Stomach (tissue), 4 donors: ENCODE results near the gene USP40.

ENCODE experiments used
- EP300 ChIP-seq: sonication (generic); formaldehyde crosslinking; IDR thresholded peaks from one replicate; pipeline ENCODE4 v1.6.1; 2017; ENCODE audit warnings: antibody characterized with exemption
- POLR2A ChIP-seq, 4 donors: fragments of 450-650 bp; IDR thresholded peaks; one replicate each; pipeline ENCODE4 v1.6.1; 2016; ENCODE audit warnings: antibody characterized with exemption in 4 of 4, control low read depth in 2 of 4, mild to moderate bottlenecking in 1 of 4, moderate library complexity in 1 of 4
- POLR2AphosphoS5 ChIP-seq, 3 donors: sonication (generic); formaldehyde crosslinking; IDR thresholded peaks; one replicate each; pipeline ENCODE4 v1.6.1; 2016; ENCODE audit warnings: antibody characterized with exemption in 3 of 3
- TF ChIP-seq, protein P1 (sequence below), 7 experiments: fragments of 450-650 bp in 4 of 7; fragments of 200-600 bp in 3 of 7; sonication (generic) in 3 of 7; IDR thresholded peaks; one replicate each; pipeline ENCODE4 v1.5.1; 2016 to 2019; ENCODE audit warnings: antibody characterized with exemption in 7 of 7, control low read depth in 2 of 7, mild to moderate bottlenecking in 1 of 7

DNA sequence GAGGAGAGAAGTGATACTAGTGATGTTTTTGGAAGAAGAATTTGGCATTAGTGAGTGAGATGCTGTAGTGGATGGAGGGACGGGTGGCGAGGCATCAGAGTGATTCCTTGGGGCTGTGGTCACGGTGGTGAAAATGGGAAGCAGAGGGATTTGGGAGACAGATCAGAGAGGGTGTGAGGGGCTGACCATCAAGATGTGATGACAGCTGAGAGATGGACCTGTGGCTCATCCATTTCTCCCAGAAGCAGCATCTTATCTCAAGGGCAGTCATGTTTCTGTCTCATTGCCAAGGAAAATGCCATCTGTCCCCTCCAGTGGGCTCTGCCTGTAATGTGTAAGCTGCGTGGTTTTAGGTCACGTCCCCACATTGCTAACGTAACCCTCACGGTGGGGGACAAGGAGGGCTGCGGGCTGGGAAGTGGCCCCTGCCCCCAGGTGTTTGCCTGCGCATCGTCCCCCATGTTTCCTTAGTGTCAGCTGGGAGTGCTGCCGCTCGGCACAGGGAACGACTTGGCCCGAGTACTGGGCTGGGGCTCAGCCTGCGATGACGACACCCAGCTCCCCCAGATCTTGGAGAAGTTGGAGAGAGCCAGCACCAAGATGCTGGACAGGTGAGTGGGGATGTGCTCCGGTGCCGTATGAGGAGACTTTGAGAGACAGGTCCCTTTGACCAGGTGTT lies 121.3 kb downstream of the USP40 start:
- TF ChIP-seq, protein P1, sequence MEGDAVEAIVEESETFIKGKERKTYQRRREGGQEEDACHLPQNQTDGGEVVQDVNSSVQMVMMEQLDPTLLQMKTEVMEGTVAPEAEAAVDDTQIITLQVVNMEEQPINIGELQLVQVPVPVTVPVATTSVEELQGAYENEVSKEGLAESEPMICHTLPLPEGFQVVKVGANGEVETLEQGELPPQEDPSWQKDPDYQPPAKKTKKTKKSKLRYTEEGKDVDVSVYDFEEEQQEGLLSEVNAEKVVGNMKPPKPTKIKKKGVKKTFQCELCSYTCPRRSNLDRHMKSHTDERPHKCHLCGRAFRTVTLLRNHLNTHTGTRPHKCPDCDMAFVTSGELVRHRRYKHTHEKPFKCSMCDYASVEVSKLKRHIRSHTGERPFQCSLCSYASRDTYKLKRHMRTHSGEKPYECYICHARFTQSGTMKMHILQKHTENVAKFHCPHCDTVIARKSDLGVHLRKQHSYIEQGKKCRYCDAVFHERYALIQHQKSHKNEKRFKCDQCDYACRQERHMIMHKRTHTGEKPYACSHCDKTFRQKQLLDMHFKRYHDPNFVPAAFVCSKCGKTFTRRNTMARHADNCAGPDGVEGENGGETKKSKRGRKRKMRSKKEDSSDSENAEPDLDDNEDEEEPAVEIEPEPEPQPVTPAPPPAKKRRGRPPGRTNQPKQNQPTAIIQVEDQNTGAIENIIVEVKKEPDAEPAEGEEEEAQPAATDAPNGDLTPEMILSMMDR (IDR thresholded peaks at IDR 0.05) = no peak
- TF ChIP-seq POLR2A (IDR thresholded peaks at IDR 0.05) = no peak
- no peak for TF ChIP-seq EP300
- no peak for TF ChIP-seq POLR2AphosphoS5 (IDR thresholded peaks at IDR 0.05)
